ENCODE results near the gene SRRT. TPM values are rescaled to one million over a fixed set of nuclear protein-coding genes. Genes with fewer than 3 reads are reported as not detected.

Gene SRRT
- 31.3 and 36.0 TPM in 2 replicates for total RNA-seq

DNA sequence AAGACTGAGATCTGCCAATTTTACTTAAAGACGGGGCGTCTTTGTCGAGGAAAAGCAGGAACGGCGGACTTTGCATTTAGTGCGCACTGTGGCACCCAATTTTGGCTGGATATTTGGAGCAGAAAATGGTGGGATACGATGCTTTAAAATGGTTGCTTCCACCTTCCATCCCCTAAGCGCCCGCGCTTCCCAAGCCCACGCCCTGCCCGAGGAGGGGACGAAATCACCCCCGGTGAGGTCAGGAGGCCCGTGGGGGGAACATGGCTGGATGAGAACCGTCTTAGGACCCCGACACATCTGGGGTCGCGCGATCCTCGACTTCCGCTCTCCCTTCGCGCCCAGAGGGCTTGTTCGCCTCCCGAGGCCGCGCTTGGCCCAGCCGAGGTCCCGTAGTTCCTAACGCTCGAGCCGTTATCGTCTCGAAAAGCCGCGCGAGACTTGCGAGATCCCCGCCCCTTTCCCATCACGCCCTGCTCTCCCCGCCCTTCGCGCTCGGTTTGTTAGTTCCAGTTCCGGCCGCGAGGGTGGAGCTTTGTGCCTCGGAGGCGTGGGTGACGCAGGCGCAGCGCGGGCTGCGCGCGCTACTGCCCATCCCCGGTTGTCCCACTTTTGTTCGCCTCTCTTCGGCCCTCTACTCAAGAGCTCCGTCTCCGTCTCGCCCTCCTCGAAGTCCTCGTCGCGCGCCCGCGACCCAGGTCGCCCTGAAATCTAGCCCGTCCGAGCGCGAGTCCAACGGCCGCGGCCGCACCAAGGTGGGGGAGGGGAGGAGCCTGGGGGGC lies at the start of gene SRRT:
Gene SRRT (plus strand): TSS at position 527 of the 779 bp plus-strand sequence. CDS start 488 bp downstream, outside the sequence.

GRCh38 chr7:100827330-100828226 lies 47.3 kb upstream of the SRRT start, which contains the start of gene EPHB4:
EPHB4 (minus strand) TSS chr7:100827523; CDS start chr7:100827030, 493 bp downstream.

GRCh38 chr7:100852048-100852872 lies 22.6 kb upstream of the SRRT start, which contains the start of gene SLC12A9:
SLC12A9 (plus strand) TSS chr7:100852713; CDS start chr7:100854198, 1,485 bp downstream.

GRCh38 chr7:100867040-100867775 lies 7.7 kb upstream of the SRRT start, which contains the start of gene TRIP6:
TRIP6 (plus strand) TSS chr7:100867387; CDS start chr7:100867498, 111 bp downstream.

GRCh38 chr7:100888988-100889750 lies 14.3 kb downstream of the SRRT start, which contains the start of gene UFSP1:
UFSP1 (minus strand) TSS chr7:100889715; CDS start chr7:100889271, 444 bp downstream.

GRCh38 chr7:100895701-100895955 lies 20.7 kb downstream of the SRRT start, which contains the start of gene ACHE:
ACHE (minus strand) TSS chr7:100895888; CDS start chr7:100894232, 1,656 bp downstream.

Other genes starting within 250 kb of the SRRT start
- gene TFR2, start 233.6 kb upstream of the SRRT start, total RNA-seq: 1.9 and 2.2 TPM in 2 replicates
- gene ACTL6B, start 218.7 kb upstream of the SRRT start, total RNA-seq: not detected in 2 replicates
- gene GNB2, start 201.4 kb upstream of the SRRT start, total RNA-seq: 134 and 142 TPM in 2 replicates
- gene GIGYF1, start 180.9 kb upstream of the SRRT start, total RNA-seq: 12.6 and 18.8 TPM in 2 replicates
- gene POP7, start 169.0 kb upstream of the SRRT start, total RNA-seq: 27.8 and 29.9 TPM in 2 replicates
- gene EPO, start 154.6 kb upstream of the SRRT start, total RNA-seq: not detected in 2 replicates
- not detected in 2 replicates for gene ZAN, start 141.5 kb upstream of the SRRT start, total RNA-seq
- gene EPHB4, start 47.6 kb upstream of the SRRT start, total RNA-seq: 50.6 and 74.9 TPM in 2 replicates
- gene SLC12A9, start 22.4 kb upstream of the SRRT start, total RNA-seq: 15.1 and 22.9 TPM in 2 replicates
- 62.3 and 66.7 TPM in 2 replicates for gene TRIP6, start 7.7 kb upstream of the SRRT start, total RNA-seq
- 4.0 and 6.0 TPM in 2 replicates for gene UFSP1, start 14.6 kb downstream of the SRRT start, total RNA-seq
- 0.07 and 0.13 TPM in 2 replicates for gene ACHE, start 20.8 kb downstream of the SRRT start, total RNA-seq
- gene MUC3A, start 74.4 kb downstream of the SRRT start, total RNA-seq: not detected in 2 replicates
- gene MUC12, start 94.5 kb downstream of the SRRT start, total RNA-seq: 0.23 TPM in 1 of 2 replicates, not detected in the other
- not detected in 2 replicates for gene MUC17, start 145.0 kb downstream of the SRRT start, total RNA-seq
- gene TRIM56, start 210.4 kb downstream of the SRRT start, total RNA-seq: 31.9 and 43.8 TPM in 2 replicates

All from smooth muscle cell of the pulmonary artery (primary cell).